Fibroblast of skin of left quadriceps (primary cell): Measurements from ENCODE around the gene VIPR1.
"Not testable (repeated sequence)": the region's sequence is repeated elsewhere in the genome, so short reads cannot be mapped to it uniquely, and the experiment has no call there.

Experiments
- DNase-seq, 2 experiments: peaks; one replicate each; pipeline ENCODE4 v3.0.0-alpha.2; 2013; ENCODE audit warnings: low read depth in 2 of 2

Gene VIPR1

GRCh38 chr3:42532229-42532628, 29.8 kb downstream of the VIPR1 start:
- no peak for DNase-seq

GRCh38 chr3:42533161-42533897, 30.9 kb downstream of the VIPR1 start:
- DNase-seq = no peak

- DNase-seq = no peak
Measured at GRCh38 chr3:42535981-42536784, 33.7 kb downstream of the VIPR1 start.

GRCh38 chr3:42537350-42537749, 34.9 kb downstream of the VIPR1 start:
- DNase-seq = no peak

- DNase-seq = no peak
Measured at GRCh38 chr3:42539871-42540714, 37.6 kb downstream of the VIPR1 start.

- no peak for DNase-seq
Measured at GRCh38 chr3:42541079-42541478, 38.6 kb downstream of the VIPR1 start.

- no peak for DNase-seq
Measured at GRCh38 chr3:42544492-42545283, 42.2 kb downstream of the VIPR1 start.

- no peak for DNase-seq
Measured at GRCh38 chr3:42545284-42545900, 42.9 kb downstream of the VIPR1 start.

- DNase-seq = peak; percentile 16 to 17
Measured at GRCh38 chr3:42546691-42547213, 44.3 kb downstream of the VIPR1 start.

- DNase-seq = peak; percentile 5 to 13
Measured at GRCh38 chr3:42547401-42547945, 45.0 kb downstream of the VIPR1 start.

- DNase-seq = no peak
Measured at GRCh38 chr3:42549131-42549530, 46.7 kb downstream of the VIPR1 start.

GRCh38 chr3:42550250-42550649, 47.8 kb downstream of the VIPR1 start:
- no peak for DNase-seq

GRCh38 chr3:42552830-42553229, 50.4 kb downstream of the VIPR1 start:
- no peak for DNase-seq

GRCh38 chr3:42556089-42556632, 53.7 kb downstream of the VIPR1 start:
- DNase-seq = no peak

- not testable (repeated sequence) for DNase-seq
Measured at GRCh38 chr3:42556817-42557216, 54.4 kb downstream of the VIPR1 start.

GRCh38 chr3:42557854-42558253, 55.4 kb downstream of the VIPR1 start:
- no peak for DNase-seq

GRCh38 chr3:42562047-42562907, 59.8 kb downstream of the VIPR1 start:
- no peak for DNase-seq

- DNase-seq = no peak
Measured at GRCh38 chr3:42569593-42570142, 67.2 kb downstream of the VIPR1 start.

- no peak for DNase-seq
Measured at GRCh38 chr3:42572278-42572677, 69.8 kb downstream of the VIPR1 start.
